OCI-LY1 (cell line): Measurements from ENCODE around the gene SNRNP35.
"Not testable (repeated sequence)": the region's sequence is repeated elsewhere in the genome, so short reads cannot be mapped to it uniquely, and the experiment has no call there.

Source experiments
- CTCF ChIP-seq: fragments of 200-600 bp; sonication (generic), shearing (Covaris generic); IDR thresholded peaks from 2 replicates; pipeline ENCODE4 v1.5.1; 2017; ENCODE audit warnings: mild to moderate bottlenecking, antibody characterized with exemption, low read length, moderate library complexity, mixed read lengths
- EZH2 ChIP-seq: fragments of 200-600 bp; sonication (generic), shearing (Covaris generic); IDR thresholded peaks from 2 replicates; pipeline ENCODE4 v1.8.0; 2017; ENCODE audit warnings: borderline replicate concordance, mixed run types, mild to moderate bottlenecking, antibody characterized with exemption, low read length, moderate library complexity, mixed read lengths

GRCh38 chr12:123514582-123515221 is 56.8 kb downstream of the SNRNP35 start:
- TF ChIP-seq EZH2, CTCF: not testable (repeated sequence)
